H9 (cell line): ENCODE data around the gene PAGR1. TPM values are rescaled to one million over a fixed set of nuclear protein-coding genes. Genes with fewer than 3 reads are reported as not detected.

Source experiments
- DNase-seq: peaks from one replicate; pipeline ENCODE4 v3.0.0-alpha.2; 2017
- H2AFZ ChIP-seq: one replicate; pipeline ENCODE4 v1.6.1; 2013; ENCODE audit warnings: mild to moderate bottlenecking, low read length, control low read depth, moderate library complexity
- H2AK5ac ChIP-seq: 2 replicates; pipeline ENCODE4 v1.6.1; 2013; ENCODE audit warnings: low read length, control low read depth, mixed read lengths; ENCODE audit not compliant: insufficient read length
- H2BK120ac ChIP-seq: one replicate; pipeline ENCODE4 v1.6.1; 2013; ENCODE audit warnings: low read depth, mild to moderate bottlenecking, low read length, control low read depth, inconsistent platforms; ENCODE audit not compliant: poor library complexity, severe bottlenecking
- H2BK12ac ChIP-seq: 2 replicates; pipeline ENCODE4 v1.6.1; 2013; ENCODE audit warnings: low read length, control low read depth, mixed read lengths, low read depth; ENCODE audit not compliant: insufficient read length
- H2BK15ac ChIP-seq: 2 replicates; pipeline ENCODE4 v1.6.1; 2013; ENCODE audit warnings: low read depth, low read length, control low read depth
- H2BK20ac ChIP-seq: one replicate; pipeline ENCODE4 v1.6.1; 2013; ENCODE audit warnings: low read depth, mild to moderate bottlenecking, low read length, control low read depth, inconsistent platforms; ENCODE audit not compliant: poor library complexity, severe bottlenecking
- H2BK5ac ChIP-seq: 2 replicates; pipeline ENCODE4 v1.6.1; 2013; ENCODE audit warnings: low read length, control low read depth, mixed read lengths; ENCODE audit not compliant: insufficient read length
- H3K14ac ChIP-seq: 2 replicates; pipeline ENCODE4 v1.6.1; 2013; ENCODE audit warnings: low read length, control low read depth; ENCODE audit not compliant: insufficient read depth
- H3K18ac ChIP-seq: 2 replicates; pipeline ENCODE4 v1.6.1; 2013; ENCODE audit warnings: low read depth, mild to moderate bottlenecking, mixed read lengths, low read length, control low read depth; ENCODE audit not compliant: insufficient read length
- H3K23ac ChIP-seq: 2 replicates; pipeline ENCODE4 v1.6.1; 2013; ENCODE audit warnings: low read length, control low read depth, mixed read lengths, low read depth; ENCODE audit not compliant: insufficient read length
- H3K23me2 ChIP-seq: 2 replicates; pipeline ENCODE4 v1.6.1; 2013; ENCODE audit warnings: low read depth, mild to moderate bottlenecking, mixed read lengths, low read length, control low read depth; ENCODE audit not compliant: insufficient read length, poor library complexity, severe bottlenecking
- H3K27ac ChIP-seq: 2 replicates; pipeline ENCODE4 v1.5.1; 2013; ENCODE audit warnings: low read length, control low read depth, mixed read lengths, low read depth; ENCODE audit not compliant: insufficient read length
- H3K27me3 ChIP-seq: 2 replicates; pipeline ENCODE4 v1.6.1; 2013; ENCODE audit warnings: low read length, control low read depth, inconsistent platforms; ENCODE audit not compliant: insufficient read depth
- H3K4ac ChIP-seq: 2 replicates; pipeline ENCODE4 v1.6.1; 2013; ENCODE audit warnings: low read depth, mild to moderate bottlenecking, control low read depth, inconsistent platforms, low read length, moderate library complexity
- H3K4me1 ChIP-seq: 2 replicates; pipeline ENCODE4 v1.6.1; 2013; ENCODE audit warnings: low read length, control low read depth, inconsistent platforms; ENCODE audit not compliant: insufficient read depth
- H3K4me2 ChIP-seq: 2 replicates; pipeline ENCODE4 v1.6.1; 2013; ENCODE audit warnings: low read length, control low read depth, mixed read lengths; ENCODE audit not compliant: insufficient read length, insufficient read depth
- H3K56ac ChIP-seq: 2 replicates; pipeline ENCODE4 v1.6.1; 2013; ENCODE audit warnings: low read depth, mild to moderate bottlenecking, mixed read lengths, low read length, control low read depth; ENCODE audit not compliant: insufficient read length
- H3K79me1 ChIP-seq: 2 replicates; pipeline ENCODE4 v1.6.1; 2013; ENCODE audit warnings: low read depth, mild to moderate bottlenecking, moderate library complexity, low read length, control low read depth, inconsistent platforms; ENCODE audit not compliant: insufficient read depth, poor library complexity, severe bottlenecking
- H3K79me2 ChIP-seq: 2 replicates; pipeline ENCODE4 v1.6.1; 2013; ENCODE audit warnings: low read length, control low read depth, inconsistent platforms; ENCODE audit not compliant: insufficient read depth
- H3K9ac ChIP-seq: 2 replicates; pipeline ENCODE4 v1.6.1; 2013; ENCODE audit warnings: low read length, control low read depth, mixed read lengths; ENCODE audit not compliant: insufficient read length; ENCODE audit errors: extremely low read depth
- H3K9me3 ChIP-seq: one replicate; pipeline ENCODE4 v1.6.1; 2013; ENCODE audit warnings: low read depth, low read length, inconsistent platforms; ENCODE audit not compliant: control insufficient read depth
- H3T11ph ChIP-seq: one replicate; pipeline ENCODE4 v1.6.1; 2013; ENCODE audit warnings: mild to moderate bottlenecking, low read length, control low read depth, inconsistent platforms
- H4K20me1 ChIP-seq: one replicate; pipeline ENCODE4 v1.6.1; 2013; ENCODE audit not compliant: control insufficient read depth, insufficient read length, insufficient read depth
- H4K5ac ChIP-seq: 2 replicates; pipeline ENCODE4 v1.6.1; 2013; ENCODE audit warnings: low read depth, mild to moderate bottlenecking, mixed read lengths, low read length, control low read depth; ENCODE audit not compliant: insufficient read length
- H4K8ac ChIP-seq: replicated peaks from 2 replicates; pipeline ENCODE4 v1.6.1; 2013; ENCODE audit warnings: low read length, control low read depth, mixed read lengths, low read depth; ENCODE audit not compliant: insufficient read length
- H4K91ac ChIP-seq: 2 replicates; pipeline ENCODE4 v1.6.1; 2013; ENCODE audit warnings: low read depth, mild to moderate bottlenecking, moderate library complexity, mixed read lengths, low read length, control low read depth; ENCODE audit not compliant: insufficient read length
- H3K27ac Mint-ChIP-seq, 3 experiments: 2 replicates in 2 of 3; 3 replicates in 1 of 3; pipeline ENCODE4 v1.8.0; 2020 to 2021; ENCODE audit warnings: mixed read lengths in 3 of 3, mild to moderate bottlenecking in 1 of 3, moderate library complexity in 1 of 3
- H3K27me3 Mint-ChIP-seq: 2 replicates; pipeline ENCODE4 v1.8.0; 2021; ENCODE audit warnings: low read depth, mild to moderate bottlenecking, moderate library complexity, mixed read lengths
- H3K36me3 Mint-ChIP-seq, 3 experiments: 2 replicates in 2 of 3; 3 replicates in 1 of 3; pipeline ENCODE4 v1.8.0; 2020 to 2021; ENCODE audit warnings: low read depth in 3 of 3, mixed read lengths in 3 of 3; ENCODE audit not compliant: insufficient read depth in 1 of 3
- H3K4me1 Mint-ChIP-seq, 2 experiments: 2 replicates each; pipeline ENCODE4 v1.8.0; 2020; ENCODE audit warnings: mixed read lengths in 2 of 2
- H3K4me3 Mint-ChIP-seq, 2 experiments: 2 replicates in 1 of 2; 3 replicates in 1 of 2; pipeline ENCODE4 v1.8.0; 2020 to 2021; ENCODE audit warnings: mild to moderate bottlenecking in 2 of 2, mixed read lengths in 2 of 2, moderate library complexity in 1 of 2
- H3K9me3 Mint-ChIP-seq, 2 experiments: 2 replicates in 1 of 2; 3 replicates in 1 of 2; pipeline ENCODE4 v1.8.0; 2020; ENCODE audit warnings: mild to moderate bottlenecking in 2 of 2, mixed read lengths in 2 of 2, moderate library complexity in 1 of 2
- WGBS: extraction: QIAGEN DNeasy Blood & Tissue Kit; methylation state at CpG from one replicate; pipeline ENCODE4 v1.1.7; 2013; ENCODE audit warnings: missing lambda C conversion rate, low lambda C conversion rate, mixed read lengths; ENCODE audit not compliant: insufficient read length; ENCODE audit errors: extremely low coverage; 5-methylcytosine and 5-hydroxymethylcytosine counted together
- total RNA-seq: library from RNA; stranded (reverse); gene quantifications from 2 replicates; pipeline ENCODE4 v1.2.1, GENCODE V29; 2021
- TF ChIP-seq, protein P1 (sequence below): fragments of 200-600 bp; sonication (generic); conservative IDR thresholded peaks from 3 replicates; pipeline ENCODE4 v1.8.0; 2021; ENCODE audit warnings: antibody characterized with exemption, mild to moderate bottlenecking

PAGR1 gene
- total RNA-seq, 1 experiment from 2014 or later, result 65.3 TPM

DNA sequence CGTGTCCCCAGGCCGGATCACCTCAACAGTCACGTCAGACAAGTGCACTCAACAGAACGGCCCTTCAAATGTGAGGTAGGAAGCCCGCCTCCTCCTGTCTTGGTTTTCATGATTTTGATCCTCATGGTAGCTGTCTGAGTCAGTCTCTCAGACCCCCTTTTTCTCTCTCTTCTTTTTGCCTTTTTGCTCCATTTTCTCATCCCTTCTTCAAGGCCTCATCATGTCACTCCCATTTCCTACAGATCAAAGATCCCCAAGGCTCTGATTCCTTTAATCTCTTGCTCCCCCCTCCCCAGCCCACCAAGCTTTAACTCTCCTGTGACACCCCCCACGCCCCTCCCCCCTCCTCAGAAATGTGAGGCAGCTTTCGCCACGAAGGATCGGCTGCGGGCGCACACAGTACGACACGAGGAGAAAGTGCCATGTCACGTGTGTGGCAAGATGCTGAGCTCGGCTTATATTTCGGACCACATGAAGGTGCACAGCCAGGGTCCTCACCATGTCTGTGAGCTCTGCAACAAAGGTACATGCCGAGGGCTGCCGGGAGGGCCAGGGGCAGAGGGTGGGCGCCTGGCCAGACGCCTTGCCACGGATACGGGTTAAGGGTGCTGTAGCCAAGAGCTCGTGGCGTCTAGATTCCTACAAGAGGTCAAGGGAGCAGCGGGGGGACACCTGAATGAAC, 7.6 kb upstream of the PAGR1 start:
- H4K5ac ChIP-seq, result no peak overlapping the region
- no peak overlapping the region for H2BK5ac ChIP-seq
- Mint-ChIP-seq H3K4me1 (peaks cover 47 to 57% of the 10 kb centered on the region in 2 experiments), H3K9me3 (no peaks in the 10 kb centered on the region; a peak in 1 of 5 replicates), H3K27ac (peak overlapping the region; percentile 70 to 98 (median 94)), H3K4me3 (peak overlapping the region; percentile 85), H3K27me3 (no peaks in the 10 kb centered on the region; the same call in 1 of the 2 replicates), H3K36me3 (peaks cover 12 to 45% (median 20%) of the 10 kb centered on the region in 3 experiments)
- H3T11ph ChIP-seq, result no peak overlapping the region
- H3K14ac ChIP-seq, result no peak overlapping the region; the same call in 1 of the 2 replicates
- H3K23me2 ChIP-seq, result peaks cover 37% of the 10 kb centered on the region
- no peak overlapping the region for H2BK20ac ChIP-seq
- no peak overlapping the region for H3K4ac ChIP-seq
- no CpG with 5 or more reads among the region's 25 CpGs for WGBS
- no peak overlapping the region for H2AK5ac ChIP-seq
- no peak overlapping the region for H3K27ac ChIP-seq
- no peak overlapping the region for H2BK120ac ChIP-seq
- H2AFZ ChIP-seq, result no peak overlapping the region
- H4K8ac ChIP-seq, result no peak overlapping the region
- H3K23ac ChIP-seq, result no peak overlapping the region
- H3K4me1 ChIP-seq, result no peaks in the 10 kb centered on the region; the same call in 1 of the 2 replicates
- no peaks in the 10 kb centered on the region for H3K9me3 ChIP-seq
- H3K4me2 ChIP-seq, result peak overlapping the region; percentile 85
- H3K56ac ChIP-seq, result no peak overlapping the region
- H4K20me1 ChIP-seq, result no peaks in the 10 kb centered on the region
- no peak overlapping the region for H2BK15ac ChIP-seq
- peak overlapping the region; percentile 10 for H3K9ac ChIP-seq
- no peak overlapping the region for H4K91ac ChIP-seq
- H3K79me2 ChIP-seq, result peaks cover 2% of the 10 kb centered on the region; the same call in 1 of the 2 replicates
- no peaks in the 10 kb centered on the region for H3K27me3 ChIP-seq
- TF ChIP-seq, protein P1, sequence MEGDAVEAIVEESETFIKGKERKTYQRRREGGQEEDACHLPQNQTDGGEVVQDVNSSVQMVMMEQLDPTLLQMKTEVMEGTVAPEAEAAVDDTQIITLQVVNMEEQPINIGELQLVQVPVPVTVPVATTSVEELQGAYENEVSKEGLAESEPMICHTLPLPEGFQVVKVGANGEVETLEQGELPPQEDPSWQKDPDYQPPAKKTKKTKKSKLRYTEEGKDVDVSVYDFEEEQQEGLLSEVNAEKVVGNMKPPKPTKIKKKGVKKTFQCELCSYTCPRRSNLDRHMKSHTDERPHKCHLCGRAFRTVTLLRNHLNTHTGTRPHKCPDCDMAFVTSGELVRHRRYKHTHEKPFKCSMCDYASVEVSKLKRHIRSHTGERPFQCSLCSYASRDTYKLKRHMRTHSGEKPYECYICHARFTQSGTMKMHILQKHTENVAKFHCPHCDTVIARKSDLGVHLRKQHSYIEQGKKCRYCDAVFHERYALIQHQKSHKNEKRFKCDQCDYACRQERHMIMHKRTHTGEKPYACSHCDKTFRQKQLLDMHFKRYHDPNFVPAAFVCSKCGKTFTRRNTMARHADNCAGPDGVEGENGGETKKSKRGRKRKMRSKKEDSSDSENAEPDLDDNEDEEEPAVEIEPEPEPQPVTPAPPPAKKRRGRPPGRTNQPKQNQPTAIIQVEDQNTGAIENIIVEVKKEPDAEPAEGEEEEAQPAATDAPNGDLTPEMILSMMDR, result no peak
- H3K79me1 ChIP-seq, result no peaks in the 10 kb centered on the region
- no peak overlapping the region for H3K18ac ChIP-seq
- DNase-seq, result no peak
- no peak overlapping the region for H2BK12ac ChIP-seq
